Duodenal mucosa (tissue), 2 donors: ENCODE measurements around the gene DUSP19.
A peak's percentile ranks its signal among the peaks of the same experiment; 100 is the strongest.

Source experiments
- H3K27ac ChIP-seq: one replicate; pipeline ENCODE4 v1.7.0; 2013; ENCODE audit warnings: low read depth, low read length
- H3K27me3 ChIP-seq, 2 donors: one replicate each; pipeline ENCODE4 v1.7.0; 2013; ENCODE audit warnings: low read length in 2 of 2, control low read depth in 1 of 2; ENCODE audit not compliant: insufficient read depth in 2 of 2, control insufficient read depth in 1 of 2
- H3K36me3 ChIP-seq, 2 donors: one replicate each; pipeline ENCODE4 v1.7.0; 2013; ENCODE audit warnings: low read length in 2 of 2, control low read depth in 1 of 2; ENCODE audit not compliant: insufficient read depth in 2 of 2, control insufficient read depth in 1 of 2
- H3K4me1 ChIP-seq, 2 donors: one replicate each; pipeline ENCODE4 v1.7.0; 2013; ENCODE audit warnings: low read length in 2 of 2, control low read depth in 1 of 2; ENCODE audit not compliant: insufficient read depth in 2 of 2, control insufficient read depth in 1 of 2
- H3K4me3 ChIP-seq, 2 donors: one replicate each; pipeline ENCODE4 v1.7.0; 2013; ENCODE audit warnings: low read length in 2 of 2, low read depth in 1 of 2
- H3K9ac ChIP-seq, 2 donors: one replicate each; pipeline ENCODE4 v1.7.0; 2013; ENCODE audit warnings: low read length in 2 of 2, low read depth in 1 of 2
- H3K9me3 ChIP-seq, 2 donors: one replicate each; pipeline ENCODE4 v1.7.0; 2013; ENCODE audit warnings: low read length in 2 of 2, control low read depth in 1 of 2; ENCODE audit not compliant: control insufficient read depth in 1 of 2

The DUSP19 gene

DNA sequence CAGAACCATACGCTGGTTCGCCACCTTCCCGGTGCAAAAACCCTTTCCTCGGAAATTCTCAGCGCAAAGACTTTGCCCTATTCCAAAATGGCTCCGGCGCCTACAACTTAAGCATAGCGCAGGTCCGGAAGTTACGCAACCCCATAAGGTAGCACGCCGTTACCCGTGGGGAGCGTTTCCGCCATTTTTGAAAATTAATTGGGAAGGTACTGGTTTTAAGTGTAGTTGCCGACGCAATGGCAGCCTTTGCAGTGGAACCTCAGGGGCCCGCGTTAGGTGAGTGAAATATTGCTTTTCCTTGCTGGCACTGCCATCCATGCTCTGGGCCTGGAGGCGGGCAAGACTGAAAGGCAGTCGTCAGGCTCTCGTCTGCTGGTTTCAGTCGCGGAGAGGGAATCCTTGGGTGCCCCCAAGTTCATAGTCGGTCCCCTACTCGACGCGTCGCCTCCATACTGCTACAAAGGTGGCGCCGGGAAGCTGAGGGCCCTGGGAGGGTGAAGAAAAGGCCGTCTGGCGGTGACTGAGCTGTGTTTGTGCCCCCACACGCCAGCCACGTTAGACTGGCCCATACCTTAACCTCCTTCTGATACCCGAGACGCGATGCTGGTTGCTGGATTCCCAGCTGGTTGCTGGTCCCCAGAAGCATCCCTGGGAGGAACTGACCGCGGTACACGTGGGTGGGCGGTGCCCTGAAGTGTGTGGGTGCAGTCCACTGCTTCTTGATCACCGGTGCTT, 45.8 kb downstream of the DUSP19 start, which contains the start of gene NUP35:
Gene NUP35 (plus strand): TSS at position 222 of the 735 bp plus-strand sequence. CDS start 15 bp downstream, at position 237.
- Histone ChIP-seq H3K4me1 (peaks cover 10 to 11% of the 10 kb centered on the region in 2 donors), H3K27ac (peak within 1 kb of the TSS; percentile 63), H3K27me3 (no peaks in the 10 kb centered on the region), H3K4me3 (peak within 1 kb of the TSS; percentile 95 to 96), H3K9me3 (no peaks in the 10 kb centered on the region), H3K9ac (peak within 1 kb of the TSS; percentile 80 to 88), H3K36me3 (peaks cover 0 to 4% of the 10 kb centered on the region in 2 donors)

DNA sequence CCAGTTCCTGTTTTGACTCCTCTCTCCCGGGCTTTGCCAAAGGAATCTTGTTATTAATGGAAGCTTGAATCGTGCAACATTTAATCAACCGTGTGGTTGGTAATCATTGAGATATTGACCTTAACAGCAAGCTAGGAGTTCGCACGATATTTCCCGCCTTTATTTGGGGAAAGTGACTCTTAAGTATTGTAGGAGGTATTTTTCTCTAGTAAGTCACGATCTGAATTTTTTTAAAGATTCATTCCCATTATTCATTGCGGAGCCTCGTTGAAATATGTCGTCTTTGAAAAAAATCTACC, 46.4 kb downstream of the DUSP19 start:
- peaks cover 10 to 11% of the 10 kb centered on the region in 2 donors for H3K4me1 ChIP-seq
- H3K4me3 ChIP-seq: peak overlapping the region; percentile 95 to 96
- no peaks in the 10 kb centered on the region for H3K27me3 ChIP-seq
- H3K36me3 ChIP-seq: peaks cover 0 to 4% of the 10 kb centered on the region in 2 donors
- H3K9ac ChIP-seq: peak overlapping the region; percentile 80 to 88
- peak overlapping the region; percentile 63 for H3K27ac ChIP-seq
- H3K9me3 ChIP-seq: no peaks in the 10 kb centered on the region

DNA sequence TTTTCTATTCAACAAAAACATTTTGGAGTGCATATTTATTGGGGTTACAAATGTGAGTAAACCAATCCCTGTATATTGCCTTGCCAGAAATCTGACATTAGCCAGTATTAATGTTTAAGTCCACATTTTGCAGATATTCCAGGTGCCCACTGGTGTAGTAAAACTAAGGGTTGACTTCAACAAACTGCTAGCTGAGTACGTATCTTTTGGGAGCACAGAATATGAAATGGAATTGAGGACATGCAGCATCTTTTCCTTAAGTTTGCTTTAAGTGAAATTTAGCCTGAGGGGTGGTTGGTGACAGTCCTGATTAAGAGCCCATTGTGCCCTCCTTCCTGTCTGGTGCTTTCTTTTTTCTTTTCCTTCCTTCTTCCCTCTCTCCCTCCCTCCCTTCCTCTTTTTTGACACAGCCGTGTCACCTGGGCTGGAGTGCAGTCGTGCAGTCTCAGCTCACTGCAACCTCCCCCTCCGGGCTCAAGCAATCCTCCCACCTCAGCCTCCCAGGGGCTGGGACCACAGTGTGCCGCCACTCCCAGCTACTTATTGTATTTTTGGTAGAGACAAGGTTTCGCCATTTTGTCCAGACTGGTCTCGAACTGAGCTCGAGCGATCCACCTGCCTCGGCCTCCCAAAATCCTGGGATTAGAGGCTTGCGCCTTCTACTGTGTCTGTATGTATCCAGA, 47.3 kb downstream of the DUSP19 start:
- Histone ChIP-seq H3K27me3 (no peaks in the 10 kb centered on the region), H3K36me3 (peaks cover 0 to 4% of the 10 kb centered on the region in 2 donors), H3K4me3 (peak overlapping the region; percentile 49 to 96), H3K9me3 (no peaks in the 10 kb centered on the region), H3K9ac (no peak overlapping the region), H3K4me1 (peaks cover 10 to 11% of the 10 kb centered on the region in 2 donors), H3K27ac (no peak overlapping the region)

DNA sequence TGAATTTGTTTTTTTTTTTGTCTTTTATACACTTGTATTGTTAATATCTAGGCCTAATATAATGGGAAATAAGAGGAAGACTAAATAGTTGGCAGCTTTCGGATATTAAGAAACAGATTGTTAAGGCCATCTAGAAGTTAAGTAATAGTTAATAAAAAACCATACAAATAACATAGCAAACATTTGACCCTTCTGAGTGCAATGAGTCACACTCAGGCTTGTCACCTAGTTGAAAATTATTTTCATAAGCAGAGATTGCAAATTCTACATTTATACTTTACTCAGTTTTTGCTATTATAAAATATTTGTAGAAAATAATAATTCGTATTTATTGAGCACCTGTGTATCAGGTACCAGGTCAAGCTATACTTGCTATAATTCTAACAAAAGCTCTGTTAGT, 48.1 kb downstream of the DUSP19 start:
- H3K9me3 ChIP-seq: no peaks in the 10 kb centered on the region
- H3K27ac ChIP-seq: no peak overlapping the region
- H3K27me3 ChIP-seq: no peaks in the 10 kb centered on the region
- H3K36me3 ChIP-seq: peaks cover 4 to 5% of the 10 kb centered on the region in 2 donors
- H3K9ac ChIP-seq: no peak overlapping the region
- H3K4me1 ChIP-seq: peaks cover 10 to 11% of the 10 kb centered on the region in 2 donors
- H3K4me3 ChIP-seq: no peak overlapping the region

DNA sequence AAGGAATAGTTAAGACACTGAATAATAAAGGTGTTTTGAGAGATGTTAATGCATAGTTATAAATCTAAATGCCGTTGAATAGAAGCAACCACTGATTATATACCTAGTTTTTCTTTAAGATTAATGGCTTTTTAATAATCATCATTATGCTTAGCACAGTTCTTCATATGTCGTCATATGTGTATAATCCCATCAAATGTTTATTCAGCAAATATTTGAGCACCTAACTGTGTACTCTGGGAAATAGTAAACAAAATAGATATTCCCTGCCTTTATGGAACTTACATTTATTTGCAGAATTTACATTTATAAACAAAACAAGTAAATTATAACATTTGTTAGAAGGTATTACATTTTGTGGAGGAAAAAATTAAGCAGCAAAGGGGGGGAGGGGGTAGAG, 55.5 kb downstream of the DUSP19 start:
- Histone ChIP-seq H3K4me1 (no peaks in the 10 kb centered on the region), H3K9ac (no peak overlapping the region), H3K4me3 (no peak overlapping the region), H3K36me3 (peaks cover 5 to 12% of the 10 kb centered on the region in 2 donors), H3K27me3 (no peaks in the 10 kb centered on the region), H3K27ac (no peak overlapping the region), H3K9me3 (no peaks in the 10 kb centered on the region)

DNA sequence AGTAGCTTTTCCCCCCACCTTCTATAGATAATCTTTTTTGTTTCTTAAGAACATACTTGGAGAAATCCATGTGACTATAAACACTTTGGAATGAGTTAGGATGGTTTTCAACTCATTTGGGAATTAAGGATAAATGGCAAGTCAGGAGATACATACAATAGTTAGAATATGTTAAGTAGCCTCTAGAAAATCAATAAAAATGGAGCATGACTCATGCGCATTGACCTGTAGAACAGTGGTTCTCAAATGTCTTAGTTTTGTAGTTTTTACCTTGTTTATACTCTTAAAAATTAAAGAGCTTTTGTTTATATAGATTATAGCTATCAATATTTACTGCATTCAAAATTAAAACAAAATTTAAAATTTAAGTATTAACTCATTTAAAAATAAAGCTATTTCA, 70.4 kb downstream of the DUSP19 start:
- Histone ChIP-seq H3K9me3 (peaks cover 3 to 4% of the 10 kb centered on the region in 2 donors), H3K9ac (no peak overlapping the region), H3K4me1 (no peaks in the 10 kb centered on the region), H3K27ac (no peak overlapping the region), H3K4me3 (no peak overlapping the region), H3K27me3 (no peaks in the 10 kb centered on the region), H3K36me3 (peaks cover 7 to 18% of the 10 kb centered on the region in 2 donors)

DNA sequence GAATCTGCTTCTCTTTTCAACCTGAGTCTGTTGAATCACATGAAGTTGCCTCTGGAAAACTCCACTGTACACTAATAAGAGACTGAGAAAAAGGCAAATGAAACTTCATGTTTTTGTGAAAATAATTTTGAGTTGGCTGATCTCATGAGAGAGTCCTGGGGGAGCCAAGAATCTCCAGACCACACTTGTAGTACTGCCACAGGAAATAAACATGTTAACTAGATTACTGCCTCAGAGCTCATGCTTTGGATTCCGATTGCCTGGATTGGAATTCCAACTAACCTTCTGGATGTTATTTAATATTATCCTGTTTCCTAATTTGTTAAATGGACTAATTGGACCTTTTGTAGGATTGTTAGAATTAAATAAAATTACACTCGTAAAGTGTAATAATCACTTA, 70.9 kb downstream of the DUSP19 start:
- Histone ChIP-seq H3K27me3 (no peaks in the 10 kb centered on the region), H3K9me3 (no peaks in the 10 kb centered on the region), H3K27ac (no peak overlapping the region), H3K9ac (no peak overlapping the region), H3K36me3 (peaks cover 7 to 16% of the 10 kb centered on the region in 2 donors), H3K4me3 (no peak overlapping the region), H3K4me1 (no peaks in the 10 kb centered on the region)
